Tibial nerve (tissue), 4 donors: Measurements from ENCODE around the gene SLC23A2. TPM values are rescaled to one million over a fixed set of nuclear protein-coding genes. Genes with fewer than 3 reads are reported as not detected.
"Not testable (repeated sequence)": the region's sequence is repeated elsewhere in the genome, so short reads cannot be mapped to it uniquely, and the experiment has no call there.

ENCODE experiments used
- DNase-seq, 2 donors: peaks; one replicate each; pipeline ENCODE4 v3.0.0-alpha.2; 2019; ENCODE audit warnings: low spot score in 2 of 2
- H3K27ac ChIP-seq, 4 donors: fragments of 200-600 bp; sonication (generic) in 3 of 4; one replicate each; pipeline ENCODE4 v1.5.1; 2017 to 2019; ENCODE audit warnings: mild to moderate bottlenecking in 1 of 4
- H3K27me3 ChIP-seq, 2 donors: fragments of 200-600 bp; sonication (generic) in 1 of 2; one replicate each; pipeline versions ENCODE4 v1.5.1 to v1.6.0; 2017 to 2019
- H3K36me3 ChIP-seq, 3 donors: fragments of 200-600 bp; sonication (generic); one replicate each; pipeline ENCODE4 v1.5.1; 2018 to 2019
- H3K4me1 ChIP-seq, 4 donors: fragments of 200-600 bp; sonication (generic) in 3 of 4; one replicate each; pipeline ENCODE4 v1.5.1; 2017 to 2019
- H3K4me3 ChIP-seq, 4 donors: fragments of 200-600 bp; sonication (generic) in 3 of 4; one replicate each; pipeline ENCODE4 v1.5.1; 2017 to 2019; ENCODE audit warnings: mild to moderate bottlenecking in 1 of 4, moderate library complexity in 1 of 4
- H3K9me3 ChIP-seq, 4 donors: fragments of 200-600 bp; sonication (generic) in 3 of 4; one replicate each; pipeline ENCODE4 v1.5.1; 2017 to 2019
- EP300 ChIP-seq, 2 donors: sonication (generic); formaldehyde crosslinking; IDR thresholded peaks; one replicate each; pipeline ENCODE4 v1.6.1; 2017; ENCODE audit warnings: antibody characterized with exemption in 2 of 2, mild to moderate bottlenecking in 1 of 2
- POLR2A ChIP-seq, 2 donors: fragments of 450-650 bp; IDR thresholded peaks; one replicate each; pipeline ENCODE4 v1.6.1; 2017; ENCODE audit warnings: antibody characterized with exemption in 2 of 2, mild to moderate bottlenecking in 2 of 2, moderate library complexity in 2 of 2
- WGBS, 2 donors: methylation state at CpG; one replicate each; pipeline ENCODE4 v1.1.5; 2018; 5-methylcytosine and 5-hydroxymethylcytosine counted together
- total RNA-seq, 4 donors: library from RNA; depleted of rRNA; stranded (reverse); fragments of >200 nt; gene quantifications; one replicate each; pipeline ENCODE4 v1.1.0, GENCODE V29; 2016
- TF ChIP-seq, protein P1 (sequence below), 5 experiments: fragments of 200-600 bp in 3 of 5; fragments of 450-650 bp in 2 of 5; sonication (generic) in 3 of 5; IDR thresholded peaks; one replicate each; pipeline ENCODE4 v1.5.1; 2016 to 2019; ENCODE audit warnings: antibody characterized with exemption in 5 of 5, mild to moderate bottlenecking in 3 of 5, moderate library complexity in 2 of 5

Gene SLC23A2
- total RNA-seq, 4 donors from 2014 or later, result 30.6 to 48.5 (median 40.6) TPM

DNA sequence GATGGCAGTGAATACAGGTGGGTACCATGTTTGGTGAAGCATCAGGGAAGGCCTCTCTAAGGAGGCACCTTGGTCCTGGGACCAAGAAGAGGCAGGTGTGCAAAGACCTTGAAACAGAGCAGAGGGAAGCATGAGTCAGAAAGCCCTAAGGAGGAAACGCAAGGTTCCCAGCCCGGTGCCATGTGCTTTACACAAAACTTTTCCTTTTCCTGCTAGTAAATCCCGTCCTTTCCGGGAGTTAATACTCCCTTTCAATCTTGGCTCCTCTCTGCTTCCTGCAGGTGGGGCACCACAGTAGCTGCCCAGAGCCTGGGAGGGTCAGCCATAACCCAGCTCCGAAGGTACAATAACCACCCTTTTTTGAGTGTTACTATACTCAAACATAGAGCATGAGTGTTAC, 19.4 kb upstream of the SLC23A2 start:
- H3K27ac ChIP-seq, result no peak overlapping the region
- no peak for DNase-seq
- no peaks in the 10 kb centered on the region for H3K4me1 ChIP-seq
- no peaks in the 10 kb centered on the region for H3K27me3 ChIP-seq
- H3K4me3 ChIP-seq, result no peak overlapping the region
- H3K9me3 ChIP-seq, result no peaks in the 10 kb centered on the region
- no peaks in the 10 kb centered on the region for H3K36me3 ChIP-seq
- WGBS, 2 donors, result 81 to 83% methylated on average over 5 of the region's 5 CpGs
- TF ChIP-seq, protein P1, sequence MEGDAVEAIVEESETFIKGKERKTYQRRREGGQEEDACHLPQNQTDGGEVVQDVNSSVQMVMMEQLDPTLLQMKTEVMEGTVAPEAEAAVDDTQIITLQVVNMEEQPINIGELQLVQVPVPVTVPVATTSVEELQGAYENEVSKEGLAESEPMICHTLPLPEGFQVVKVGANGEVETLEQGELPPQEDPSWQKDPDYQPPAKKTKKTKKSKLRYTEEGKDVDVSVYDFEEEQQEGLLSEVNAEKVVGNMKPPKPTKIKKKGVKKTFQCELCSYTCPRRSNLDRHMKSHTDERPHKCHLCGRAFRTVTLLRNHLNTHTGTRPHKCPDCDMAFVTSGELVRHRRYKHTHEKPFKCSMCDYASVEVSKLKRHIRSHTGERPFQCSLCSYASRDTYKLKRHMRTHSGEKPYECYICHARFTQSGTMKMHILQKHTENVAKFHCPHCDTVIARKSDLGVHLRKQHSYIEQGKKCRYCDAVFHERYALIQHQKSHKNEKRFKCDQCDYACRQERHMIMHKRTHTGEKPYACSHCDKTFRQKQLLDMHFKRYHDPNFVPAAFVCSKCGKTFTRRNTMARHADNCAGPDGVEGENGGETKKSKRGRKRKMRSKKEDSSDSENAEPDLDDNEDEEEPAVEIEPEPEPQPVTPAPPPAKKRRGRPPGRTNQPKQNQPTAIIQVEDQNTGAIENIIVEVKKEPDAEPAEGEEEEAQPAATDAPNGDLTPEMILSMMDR (IDR thresholded peaks at IDR 0.05), result no peak
- no peak for TF ChIP-seq EP300 (IDR thresholded peaks at IDR 0.05)

DNA sequence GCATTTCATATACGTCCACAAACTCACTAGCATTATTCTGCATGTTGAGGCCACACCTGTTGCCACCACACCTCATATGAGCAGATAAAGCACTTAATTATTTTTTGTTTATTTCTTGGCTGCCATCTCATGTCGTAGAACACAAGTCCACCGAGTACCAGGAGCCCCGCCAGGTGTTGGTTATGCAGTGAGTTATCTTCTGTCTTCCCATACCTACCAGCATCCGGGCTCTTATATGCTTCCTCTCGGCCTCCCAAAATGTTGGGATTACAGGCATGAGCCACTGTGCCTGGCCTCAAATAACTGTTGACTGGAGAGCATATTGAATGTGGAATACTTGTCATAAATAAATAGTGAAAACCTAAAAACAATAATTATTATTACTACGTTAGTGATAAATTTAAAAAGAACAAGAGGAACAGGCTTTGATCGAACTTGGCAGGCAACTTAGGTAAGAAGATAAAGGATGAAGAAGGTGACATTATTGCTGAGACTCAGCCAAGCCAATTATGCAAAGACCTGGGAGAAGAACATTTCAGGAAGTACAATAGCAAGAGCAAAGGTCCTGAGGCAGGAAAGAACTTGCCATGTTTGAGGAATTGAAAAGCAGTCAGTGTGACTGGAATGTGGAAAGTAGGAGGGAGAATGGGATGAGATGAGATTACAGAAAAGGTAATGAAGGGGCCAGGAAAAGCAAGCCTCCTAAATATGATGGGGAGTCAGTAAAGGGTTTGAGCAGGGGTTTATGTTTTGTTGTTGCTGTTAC, 12.6 kb upstream of the SLC23A2 start:
- no peaks in the 10 kb centered on the region for H3K36me3 ChIP-seq
- H3K4me3 ChIP-seq, result no peak overlapping the region
- no peak for DNase-seq
- no peak overlapping the region for H3K27ac ChIP-seq
- WGBS, 2 donors, result 92% methylated on average over 8 of the region's 8 CpGs
- no peaks in the 10 kb centered on the region for H3K9me3 ChIP-seq
- H3K27me3 ChIP-seq, result no peaks in the 10 kb centered on the region
- H3K4me1 ChIP-seq, result peaks cover 0 to 4% (median 0%) of the 10 kb centered on the region in 4 donors
- TF ChIP-seq POLR2A (IDR thresholded peaks at IDR 0.05) (no peak), EP300 (IDR thresholded peaks at IDR 0.05) (no peak)
- TF ChIP-seq, protein P1 (IDR thresholded peaks at IDR 0.05), result no peak

DNA sequence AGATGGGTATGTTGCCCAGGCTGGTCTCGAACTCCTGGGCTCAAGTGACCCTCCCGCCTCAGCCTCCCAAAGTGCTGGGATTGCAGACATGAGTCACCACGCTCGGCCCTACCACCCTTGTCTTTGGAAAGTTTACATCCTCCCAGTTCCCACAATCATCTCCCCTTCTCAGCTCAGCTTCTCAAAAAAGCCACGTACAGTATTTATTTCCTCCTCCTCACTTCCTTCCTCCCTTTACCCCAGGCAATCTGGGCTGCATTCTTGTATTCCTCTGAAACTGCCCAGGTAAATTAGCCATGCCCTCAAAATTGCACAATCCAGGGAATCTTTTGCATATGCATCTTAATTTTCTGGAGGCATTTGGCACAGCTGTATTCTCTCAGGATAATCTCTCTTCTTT, 7.4 kb upstream of the SLC23A2 start:
- H3K27ac ChIP-seq, result no peak overlapping the region
- 37 to 46% methylated on average over 5 of the region's 5 CpGs for WGBS, 2 donors
- no peaks in the 10 kb centered on the region for H3K27me3 ChIP-seq
- no peaks in the 10 kb centered on the region for H3K9me3 ChIP-seq
- TF ChIP-seq EP300 (IDR thresholded peaks at IDR 0.05) (no peak), POLR2A (IDR thresholded peaks at IDR 0.05) (no peak)
- TF ChIP-seq, protein P1 (IDR thresholded peaks at IDR 0.05), result no peak
- H3K4me3 ChIP-seq, result no peak overlapping the region
- H3K4me1 ChIP-seq, result peaks cover 0 to 11% (median 0%) of the 10 kb centered on the region in 4 donors
- DNase-seq, result no peak
- no peaks in the 10 kb centered on the region for H3K36me3 ChIP-seq

GRCh38 chr20:5005326-5005725, 4.0 kb upstream of the SLC23A2 start:
- DNase-seq, result no peak
- Histone ChIP-seq H3K27ac (no peak overlapping the region), H3K4me3 (no peak overlapping the region), H3K36me3 (no peaks in the 10 kb centered on the region), H3K9me3 (no peaks in the 10 kb centered on the region), H3K27me3 (no peaks in the 10 kb centered on the region), H3K4me1 (peaks cover 0 to 19% (median 0%) of the 10 kb centered on the region in 4 donors)
- TF ChIP-seq POLR2A (IDR thresholded peaks at IDR 0.05) (no peak), EP300 (IDR thresholded peaks at IDR 0.05) (no peak)
- TF ChIP-seq, protein P1 (IDR thresholded peaks at IDR 0.05), result no peak
- WGBS, 2 donors, result 63 to 70% methylated on average over 4 of the region's 4 CpGs

GRCh38 chr20:5004825-5005224, 3.5 kb upstream of the SLC23A2 start:
- peaks cover 0 to 24% (median 3%) of the 10 kb centered on the region in 4 donors for H3K4me1 ChIP-seq
- 93 to 95% methylated on average over 8 of the region's 8 CpGs for WGBS, 2 donors
- not testable (repeated sequence) for H3K36me3 ChIP-seq, H3K27me3 ChIP-seq, DNase-seq, H3K4me3 ChIP-seq, H3K27ac ChIP-seq, H3K9me3 ChIP-seq
